ENCODE data around the gene CSNK1A1L.

CSNK1A1L gene

DNA sequence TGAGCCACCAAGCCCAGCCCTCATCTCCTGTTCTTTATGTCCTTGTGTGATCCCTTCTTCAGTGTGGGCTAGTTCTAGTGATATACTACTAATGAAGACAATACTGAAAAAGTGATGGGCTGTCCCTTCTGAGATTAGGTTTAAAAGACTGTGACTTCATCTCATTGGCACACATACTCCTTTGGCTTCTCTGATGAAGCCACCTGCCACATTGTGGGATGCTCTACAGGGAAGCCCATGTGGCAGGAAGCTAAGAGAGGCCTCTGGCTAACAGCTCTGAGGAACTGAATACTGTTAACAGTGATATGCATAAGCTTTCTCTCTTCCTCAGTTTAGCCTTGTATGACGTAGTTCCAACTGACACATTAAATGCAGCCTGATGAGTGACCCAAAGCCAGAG lies 13.6 kb downstream of the CSNK1A1L start:
- Mint-ChIP-seq H3K27ac (no peak overlapping the region), H3K27me3 (peaks cover 18 to 25% of the 10 kb centered on the region in 2 donors), H3K4me3 (no peak overlapping the region), H3K9me3 (no peaks in the 10 kb centered on the region), H3K4me1 (peaks cover 0 to 2% of the 10 kb centered on the region in 2 donors), H3K36me3 (no peaks in the 10 kb centered on the region)
- ATAC-seq (replicated peaks) (peak; percentile 34 to 38), DNase-seq (no peak)

DNA sequence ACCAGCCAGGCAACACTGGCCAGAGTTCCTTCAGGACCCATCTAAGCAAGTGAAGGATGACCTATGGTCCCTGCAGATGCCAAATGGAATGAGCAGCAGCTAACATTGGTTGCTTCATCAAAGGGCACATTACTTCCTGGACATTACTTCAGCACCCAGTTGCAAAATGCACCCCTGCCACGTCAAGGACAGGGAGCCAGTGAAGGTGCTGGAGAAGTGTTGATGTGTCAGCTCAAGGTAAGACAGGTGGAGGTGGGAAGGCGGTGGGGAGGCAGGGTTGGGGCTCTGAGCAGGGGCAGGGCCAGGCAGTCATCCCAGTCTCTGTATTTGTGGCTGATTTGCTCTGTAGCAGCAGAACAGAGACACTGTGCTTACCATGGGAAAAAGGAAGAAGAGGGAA lies 14.6 kb downstream of the CSNK1A1L start:
- Mint-ChIP-seq H3K36me3 (no peaks in the 10 kb centered on the region), H3K4me3 (no peak overlapping the region), H3K27ac (no peak overlapping the region), H3K27me3 (peaks cover 22 to 30% of the 10 kb centered on the region in 2 donors), H3K4me1 (no peaks in the 10 kb centered on the region), H3K9me3 (no peaks in the 10 kb centered on the region)
- ATAC-seq (replicated peaks): no peak
- no peak for DNase-seq

DNA sequence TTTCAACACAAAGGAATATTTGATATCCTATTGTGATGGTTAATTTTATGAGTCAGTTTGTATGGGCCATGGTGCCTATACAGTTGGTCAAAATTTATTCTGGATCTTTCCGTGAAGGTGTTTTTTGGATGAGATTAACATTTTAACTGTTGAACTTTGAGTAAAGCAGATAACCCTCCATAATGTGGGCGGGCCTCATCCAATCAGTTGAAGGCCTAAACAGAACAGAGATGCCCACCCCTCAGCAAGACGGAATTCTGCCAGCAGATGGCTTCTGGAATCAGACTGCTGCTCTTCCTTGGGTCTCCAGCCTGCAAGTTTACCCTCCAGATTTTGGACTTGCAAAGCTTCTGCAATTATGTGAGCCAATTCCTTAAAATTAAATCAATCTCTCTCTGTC lies 16.0 kb downstream of the CSNK1A1L start:
- Mint-ChIP-seq H3K4me3 (no peak overlapping the region), H3K27me3 (peaks cover 22 to 30% of the 10 kb centered on the region in 2 donors), H3K4me1 (no peaks in the 10 kb centered on the region), H3K36me3 (no peaks in the 10 kb centered on the region), H3K9me3 (no peaks in the 10 kb centered on the region), H3K27ac (no peak overlapping the region)
- DNase-seq (no peak), ATAC-seq (replicated peaks) (no peak)

DNA sequence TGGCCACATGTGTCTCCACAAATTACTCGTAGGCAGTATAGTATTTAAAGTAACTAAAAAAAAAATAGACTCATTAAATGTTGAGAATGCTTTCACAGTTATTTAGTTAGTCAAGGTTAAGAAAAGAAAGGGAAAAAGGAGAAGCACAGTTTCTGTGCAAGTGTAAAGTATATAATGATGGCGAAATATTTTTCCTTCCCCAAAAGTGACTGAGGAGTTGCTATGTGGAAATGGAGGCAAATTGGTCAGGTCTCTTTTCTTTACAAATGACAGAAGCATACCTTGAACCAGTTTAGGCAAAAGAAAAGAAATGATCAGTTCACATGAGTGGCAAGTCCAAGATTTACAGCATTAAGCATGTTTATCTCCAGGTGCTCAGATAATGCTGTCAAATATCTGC lies 18.0 kb downstream of the CSNK1A1L start:
- no peak overlapping the region for H3K27ac Mint-ChIP-seq
- H3K9me3 Mint-ChIP-seq: no peaks in the 10 kb centered on the region
- DNase-seq (no peak), ATAC-seq (replicated peaks) (no peak)
- H3K27me3 Mint-ChIP-seq: peaks cover 28 to 34% of the 10 kb centered on the region in 2 donors
- no peaks in the 10 kb centered on the region for H3K4me1 Mint-ChIP-seq
- H3K4me3 Mint-ChIP-seq: no peak overlapping the region
- H3K36me3 Mint-ChIP-seq: no peaks in the 10 kb centered on the region

DNA sequence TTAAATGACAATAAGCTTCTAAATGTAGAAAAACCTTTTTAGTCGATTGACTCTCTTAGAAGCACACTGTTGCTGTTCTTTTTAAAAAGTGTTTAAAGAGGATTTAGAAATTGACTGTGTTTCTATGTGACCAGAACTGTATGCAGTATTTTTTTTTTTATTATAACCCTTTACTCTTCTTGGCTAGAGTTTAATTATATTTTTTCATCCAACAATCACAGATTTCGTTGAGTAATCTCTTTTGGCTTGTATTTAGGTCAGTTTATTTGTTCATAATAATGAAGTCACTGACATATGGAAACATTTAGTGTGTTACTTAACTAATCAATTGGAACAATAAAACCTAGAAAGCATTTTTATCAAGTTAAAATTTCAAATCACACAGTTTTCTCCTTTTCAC lies 19.9 kb downstream of the CSNK1A1L start:
- H3K4me1 Mint-ChIP-seq: no peaks in the 10 kb centered on the region
- DNase-seq (no peak), ATAC-seq (replicated peaks) (no peak)
- H3K27ac Mint-ChIP-seq: no peak overlapping the region
- no peaks in the 10 kb centered on the region for H3K36me3 Mint-ChIP-seq
- peaks cover 35 to 36% of the 10 kb centered on the region in 2 donors for H3K27me3 Mint-ChIP-seq
- no peak overlapping the region for H3K4me3 Mint-ChIP-seq
- no peaks in the 10 kb centered on the region for H3K9me3 Mint-ChIP-seq

DNA sequence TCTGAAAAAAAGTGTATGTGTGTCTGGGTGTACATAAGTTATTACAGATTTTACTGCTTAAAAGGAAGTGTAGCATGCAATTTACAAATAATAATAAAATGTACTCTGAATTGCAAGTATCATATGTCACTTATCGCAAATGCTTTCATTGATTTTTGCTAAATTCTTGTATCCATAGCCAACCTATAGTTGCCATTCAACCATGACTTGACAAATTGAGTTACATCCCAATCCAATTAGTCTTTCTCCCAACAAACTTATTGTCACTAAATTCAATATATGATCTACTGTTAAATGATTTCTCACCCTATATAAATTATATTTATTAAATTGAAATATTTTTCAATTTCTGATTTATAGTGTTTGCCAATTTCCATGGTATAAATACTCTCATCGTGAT lies 28.6 kb downstream of the CSNK1A1L start:
- H3K36me3 Mint-ChIP-seq: no peaks in the 10 kb centered on the region
- DNase-seq (no peak), ATAC-seq (replicated peaks) (no peak)
- H3K4me1 Mint-ChIP-seq: no peaks in the 10 kb centered on the region
- H3K9me3 Mint-ChIP-seq: no peaks in the 10 kb centered on the region
- no peak overlapping the region for H3K4me3 Mint-ChIP-seq
- no peak overlapping the region for H3K27ac Mint-ChIP-seq
- peaks cover 16 to 23% of the 10 kb centered on the region in 2 donors for H3K27me3 Mint-ChIP-seq

DNA sequence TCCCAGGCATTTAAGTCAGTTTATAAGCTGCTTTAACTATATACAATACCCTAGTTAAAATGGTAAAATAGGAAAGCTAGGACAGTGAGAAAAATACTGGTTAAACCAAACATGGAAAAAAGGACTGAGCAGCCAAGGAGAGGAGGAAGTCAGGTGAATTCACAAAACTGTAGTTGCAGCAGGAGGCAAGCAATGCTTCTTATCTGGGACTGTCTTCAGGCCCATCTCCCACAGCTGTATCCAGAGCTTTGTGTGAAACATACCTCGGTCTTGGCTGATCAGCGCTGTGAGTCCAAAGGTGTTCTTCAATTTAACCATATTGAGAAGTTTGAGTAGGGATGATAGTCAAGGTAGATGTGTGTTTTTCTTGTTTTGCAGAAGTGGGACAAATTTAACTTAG lies 30.3 kb downstream of the CSNK1A1L start:
- no peaks in the 10 kb centered on the region for H3K9me3 Mint-ChIP-seq
- ATAC-seq (replicated peaks): no peak
- H3K4me1 Mint-ChIP-seq: no peaks in the 10 kb centered on the region
- DNase-seq: no peak
- no peak overlapping the region for H3K27ac Mint-ChIP-seq
- H3K36me3 Mint-ChIP-seq: no peaks in the 10 kb centered on the region
- H3K27me3 Mint-ChIP-seq: peaks cover 12 to 27% of the 10 kb centered on the region in 2 donors
- H3K4me3 Mint-ChIP-seq: no peak overlapping the region

DNA sequence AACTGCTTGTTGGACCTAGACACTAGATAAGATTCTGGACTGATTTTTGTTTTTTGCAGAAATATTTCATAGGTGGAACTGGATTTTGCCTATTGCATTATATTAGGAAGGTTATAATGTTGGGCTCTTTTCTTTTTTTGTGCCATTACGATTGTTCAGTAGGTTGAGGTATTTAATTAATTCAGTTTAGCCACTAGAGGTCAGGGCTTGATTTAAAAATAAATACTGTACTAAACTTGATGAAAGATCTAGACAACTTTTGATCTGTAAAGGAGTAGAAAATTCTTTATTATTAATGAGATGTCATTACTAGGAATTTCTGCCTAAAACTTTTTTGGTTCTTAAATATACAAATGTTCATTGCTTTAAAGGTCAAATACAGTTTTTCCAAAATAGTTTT lies 30.8 kb downstream of the CSNK1A1L start:
- DNase-seq: no peak
- Mint-ChIP-seq H3K9me3 (no peaks in the 10 kb centered on the region), H3K27me3 (peaks cover 15 to 31% of the 10 kb centered on the region in 2 donors), H3K36me3 (no peaks in the 10 kb centered on the region), H3K4me3 (no peak overlapping the region), H3K27ac (no peak overlapping the region), H3K4me1 (no peaks in the 10 kb centered on the region)
- peak in 1 of 2 donors; percentile 47 for ATAC-seq (replicated peaks)

DNA sequence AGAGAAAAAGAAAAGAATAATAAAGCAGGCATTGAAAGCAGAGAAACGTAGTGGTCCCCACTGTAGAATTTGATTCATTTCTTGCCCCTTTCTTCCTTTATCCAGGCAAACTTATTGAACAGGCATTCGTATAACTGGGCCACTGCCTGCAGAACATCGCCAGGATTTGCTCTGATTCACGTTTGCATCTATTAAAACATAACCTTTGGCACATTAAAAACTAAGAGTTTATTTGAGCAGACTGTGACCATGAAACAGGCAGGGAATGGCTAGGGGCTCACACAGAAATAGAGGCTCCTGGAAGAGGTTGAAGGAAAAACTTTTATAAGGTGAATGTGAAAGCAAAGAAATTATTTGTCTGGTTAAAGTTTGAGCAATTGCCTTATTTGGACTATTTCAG lies 33.4 kb downstream of the CSNK1A1L start:
- Mint-ChIP-seq H3K4me3 (no peak overlapping the region), H3K27ac (no peak overlapping the region), H3K4me1 (peaks cover 3 to 5% of the 10 kb centered on the region in 2 donors), H3K36me3 (no peaks in the 10 kb centered on the region), H3K27me3 (peaks cover 11 to 31% of the 10 kb centered on the region in 2 donors), H3K9me3 (no peaks in the 10 kb centered on the region)
- no peak for ATAC-seq (replicated peaks)
- no peak for DNase-seq

DNA sequence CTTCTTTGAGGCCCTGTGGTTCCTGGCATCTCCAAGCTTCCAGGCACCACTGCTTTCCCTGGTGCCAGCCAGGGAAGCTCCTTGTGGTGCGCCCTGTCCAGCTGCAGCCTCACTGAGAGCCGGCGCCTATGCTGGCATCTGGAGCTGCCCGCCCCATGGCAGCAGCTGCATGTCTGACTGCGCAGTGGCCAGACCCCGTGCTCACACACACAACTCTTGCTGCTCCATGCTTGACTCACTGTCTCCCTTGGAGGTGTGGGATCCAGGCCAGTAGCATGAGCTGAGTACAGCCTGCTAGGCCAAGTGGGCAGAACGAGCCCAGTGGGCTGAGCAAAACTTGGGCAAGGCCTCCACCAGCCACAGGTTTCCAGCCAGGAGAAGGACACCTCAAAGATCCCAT lies 34.5 kb downstream of the CSNK1A1L start:
- DNase-seq: no peak
- H3K4me3 Mint-ChIP-seq: no peak overlapping the region
- peaks cover 11 to 38% of the 10 kb centered on the region in 2 donors for H3K27me3 Mint-ChIP-seq
- H3K27ac Mint-ChIP-seq: no peak overlapping the region
- ATAC-seq (replicated peaks): no peak
- H3K4me1 Mint-ChIP-seq: peaks cover 3 to 5% of the 10 kb centered on the region in 2 donors
- no peaks in the 10 kb centered on the region for H3K36me3 Mint-ChIP-seq
- no peaks in the 10 kb centered on the region for H3K9me3 Mint-ChIP-seq

DNA sequence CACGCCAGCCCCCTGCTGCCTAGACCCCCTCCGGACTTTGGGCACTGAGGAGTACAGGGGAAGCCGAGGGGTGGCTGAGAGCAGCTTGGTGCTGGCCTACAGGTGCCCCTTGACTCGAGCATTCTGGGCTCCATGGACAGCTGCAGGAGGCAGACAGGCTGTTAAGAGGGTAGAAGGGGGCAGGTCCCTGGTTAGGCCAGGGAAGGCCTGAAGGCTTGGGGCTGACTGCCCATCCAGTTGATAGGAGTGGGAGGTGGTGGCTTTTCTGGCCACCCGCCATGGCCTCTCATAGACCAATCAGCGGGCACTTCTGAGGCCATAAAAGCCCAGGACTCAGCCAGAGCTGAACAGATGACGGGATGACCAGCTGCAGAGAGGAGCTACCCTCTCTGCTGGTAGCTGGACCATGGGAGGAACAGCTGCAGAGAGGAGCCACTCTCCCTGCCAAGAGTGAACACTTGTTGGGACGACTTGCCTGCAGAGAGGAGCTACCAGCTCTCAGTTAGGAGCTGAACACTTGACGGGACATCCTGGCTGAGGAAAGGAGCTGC lies 35.2 kb downstream of the CSNK1A1L start:
- Mint-ChIP-seq H3K4me1 (peaks cover 3 to 5% of the 10 kb centered on the region in 2 donors), H3K36me3 (no peaks in the 10 kb centered on the region), H3K27me3 (peaks cover 11 to 38% of the 10 kb centered on the region in 2 donors), H3K27ac (no peak overlapping the region), H3K4me3 (no peak overlapping the region), H3K9me3 (no peaks in the 10 kb centered on the region)
- no peak for ATAC-seq (replicated peaks)
- no peak for DNase-seq

DNA sequence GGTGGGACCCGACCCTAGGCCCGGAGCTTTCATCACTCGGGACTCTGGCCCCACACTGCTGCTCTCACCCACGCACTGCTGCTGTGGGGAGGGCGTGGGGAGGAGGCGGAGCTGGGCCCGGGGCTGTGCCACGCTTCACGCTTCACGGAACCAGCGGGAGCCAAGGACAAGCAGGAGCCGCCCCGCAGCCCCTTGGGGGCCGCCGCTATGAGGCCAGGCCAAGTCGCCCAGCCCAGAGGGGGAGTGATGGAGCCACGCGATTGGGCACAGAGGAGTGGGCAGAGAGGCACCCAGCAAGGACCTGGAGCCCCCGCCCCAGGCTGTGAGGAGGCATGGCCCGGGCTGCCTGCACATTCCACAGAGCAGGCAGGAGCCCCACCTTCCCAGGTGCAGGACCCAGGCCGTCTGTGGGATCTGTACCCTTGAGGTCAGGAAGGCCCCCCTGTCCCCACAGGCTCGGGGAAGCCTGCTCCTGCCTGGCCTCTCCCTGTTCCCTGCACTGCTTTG lies 35.8 kb downstream of the CSNK1A1L start:
- H3K27ac Mint-ChIP-seq: no peak overlapping the region
- H3K9me3 Mint-ChIP-seq: no peaks in the 10 kb centered on the region
- DNase-seq (no peak), ATAC-seq (replicated peaks) (no peak)
- no peaks in the 10 kb centered on the region for H3K36me3 Mint-ChIP-seq
- H3K4me3 Mint-ChIP-seq: no peak overlapping the region
- peaks cover 14 to 38% of the 10 kb centered on the region in 2 donors for H3K27me3 Mint-ChIP-seq
- H3K4me1 Mint-ChIP-seq: peaks cover 3 to 5% of the 10 kb centered on the region in 2 donors

DNA sequence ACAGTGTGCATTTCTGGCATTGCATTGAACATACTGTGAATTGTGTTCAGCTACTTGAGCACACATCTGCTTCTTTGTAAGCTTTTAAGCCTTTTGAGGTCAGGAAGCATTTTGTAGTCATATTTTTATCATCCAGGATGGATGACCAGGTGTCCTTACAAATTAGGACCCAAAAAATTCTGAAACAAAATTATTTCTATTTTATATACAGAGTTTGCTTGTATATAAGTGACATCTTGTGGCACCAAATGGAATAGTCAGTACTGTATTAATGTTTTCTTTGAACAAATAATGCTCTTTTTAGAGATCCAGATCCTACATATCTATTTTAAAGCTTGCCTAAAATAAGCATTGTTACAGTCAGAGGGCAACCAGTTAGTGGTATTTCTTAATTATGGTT lies 36.5 kb downstream of the CSNK1A1L start:
- Mint-ChIP-seq H3K27me3 (peaks cover 13 to 36% of the 10 kb centered on the region in 2 donors), H3K36me3 (no peaks in the 10 kb centered on the region), H3K9me3 (no peaks in the 10 kb centered on the region), H3K4me3 (no peak overlapping the region), H3K27ac (no peak overlapping the region), H3K4me1 (peaks cover 3 to 5% of the 10 kb centered on the region in 2 donors)
- ATAC-seq (replicated peaks) (no peak), DNase-seq (no peak)

DNA sequence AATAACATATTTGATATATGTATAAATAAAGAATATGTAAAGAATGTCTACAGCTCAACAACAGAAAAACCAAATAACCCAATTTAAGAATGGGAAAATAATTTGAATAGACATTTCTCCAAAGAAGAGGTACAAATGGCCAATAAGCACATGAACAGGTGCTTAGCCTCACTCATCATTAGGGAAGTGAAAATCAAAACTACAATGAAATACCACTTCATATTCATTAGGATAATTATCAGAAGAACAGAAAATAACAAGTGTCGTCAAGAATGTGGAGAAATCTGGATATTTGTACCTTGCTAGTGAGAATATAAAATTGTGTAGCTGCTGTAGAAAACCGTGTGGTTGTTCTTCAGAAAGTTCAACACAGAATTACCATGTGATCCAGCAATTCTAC lies 37.6 kb downstream of the CSNK1A1L start:
- peaks cover 3 to 5% of the 10 kb centered on the region in 2 donors for H3K4me1 Mint-ChIP-seq
- peak; percentile 48 to 54 for ATAC-seq (replicated peaks)

DNA sequence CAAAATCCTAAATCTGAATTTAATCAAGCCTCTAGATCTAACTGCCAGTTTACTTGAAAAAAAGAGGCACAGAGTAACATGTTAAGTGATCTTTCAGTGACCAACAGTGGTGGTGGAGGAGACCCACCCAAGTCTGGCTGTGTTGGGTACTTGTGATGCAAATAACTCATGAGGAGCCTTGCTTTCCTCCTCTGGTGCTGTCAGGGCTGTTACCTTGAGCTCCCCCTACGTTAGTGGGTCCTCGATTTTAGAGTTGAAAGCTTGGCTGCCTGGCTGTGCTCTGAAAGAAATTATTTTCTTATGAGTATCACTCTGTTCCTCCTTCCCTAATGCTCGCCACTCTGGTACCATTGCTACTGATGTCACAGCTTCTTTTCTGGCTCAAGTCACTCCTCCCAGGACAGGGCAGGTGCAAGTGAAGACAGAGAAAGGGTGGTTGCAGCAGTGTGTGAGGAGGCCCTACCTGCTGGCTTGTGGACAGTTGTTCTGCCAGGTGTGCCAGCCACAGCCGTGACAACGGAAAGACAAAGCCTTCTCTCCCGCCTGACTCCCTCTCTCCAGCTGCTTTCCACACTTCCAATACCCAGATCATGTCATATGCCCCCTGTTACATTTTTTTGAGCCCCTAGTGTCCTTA lies 39.5 kb downstream of the CSNK1A1L start:
- H3K27ac Mint-ChIP-seq: no peak overlapping the region
- H3K27me3 Mint-ChIP-seq: peaks cover 9 to 22% of the 10 kb centered on the region in 2 donors
- DNase-seq: no peak
- no peak for ATAC-seq (replicated peaks)
- no peak overlapping the region for H3K4me3 Mint-ChIP-seq
- no peaks in the 10 kb centered on the region for H3K9me3 Mint-ChIP-seq
- no peaks in the 10 kb centered on the region for H3K36me3 Mint-ChIP-seq
- H3K4me1 Mint-ChIP-seq: peaks cover 3 to 5% of the 10 kb centered on the region in 2 donors

More for the DNA sequence above, 37.6 kb downstream of the CSNK1A1L start:
- Mint-ChIP-seq H3K9me3 (no peaks in the 10 kb centered on the region), H3K36me3 (no peaks in the 10 kb centered on the region), H3K4me3 (no peak overlapping the region), H3K27me3 (peaks cover 11 to 25% of the 10 kb centered on the region in 2 donors), H3K27ac (no peak overlapping the region)
- DNase-seq: no peak

All from stimulated activated naive B cell treated with anti-CD40 and anti-IgM and Interleukin-4, amounts not matched to agents 10 μg/mL and 1 μg/mL and 100 μg/mL, for 72 hours (primary cell).